OCI-LY7 (cell line): ENCODE data around the gene FUT2. TPM values are rescaled to one million over a fixed set of nuclear protein-coding genes. Genes with fewer than 3 reads are reported as not detected.
A peak's percentile ranks its signal among the peaks of the same experiment; 100 is the strongest.

Experiments
- BruUV-seq: library from RNA; stranded (reverse); fragments of 400-500 nt; replicated peaks from 2 replicates; lab custom pipeline; 2021; lab: Mats Ljungman, UMichigan
- CTCF ChIA-PET: fragments of 300-600 bp; sonication (Branson Sonifier 250); formaldehyde crosslinking; loops from one replicate; lab custom pipeline; 2022; ENCODE audit warnings: antibody characterized with exemption; ENCODE audit not compliant: unreplicated experiment; lab: Charles Lee
- POLR2A ChIA-PET: fragments of 300-600 bp; sonication (Branson Sonifier 250); formaldehyde crosslinking; loops from one replicate; lab custom pipeline; 2022; ENCODE audit warnings: antibody characterized with exemption; lab: Charles Lee
- DNase-seq: peaks from one replicate; pipeline ENCODE4 v3.0.0-alpha.2; 2015; ENCODE audit warnings: low spot score
- H2AFZ ChIP-seq: fragments of 200-600 bp; sonication (generic), shearing (Covaris generic); 2 replicates; pipeline ENCODE4 v1.6.1; 2014; ENCODE audit warnings: mild to moderate bottlenecking, antibody characterized with exemption, low read length, moderate library complexity
- H3K27ac ChIP-seq: fragments of 200-600 bp; sonication (generic); 2 replicates; pipeline ENCODE4 v1.5.1; 2014; ENCODE audit warnings: mixed run types, low read depth, mild to moderate bottlenecking, moderate library complexity, low read length, inconsistent platforms; ENCODE audit not compliant: poor library complexity, severe bottlenecking
- H3K36me3 ChIP-seq: fragments of 200-600 bp; sonication (generic); 2 replicates; pipeline ENCODE4 v1.6.1; 2014; ENCODE audit warnings: mild to moderate bottlenecking, antibody characterized with exemption, low read length, moderate library complexity, mixed read lengths; ENCODE audit not compliant: insufficient read depth
- H3K4me1 ChIP-seq: fragments of 200-600 bp; sonication (generic); 2 replicates; pipeline ENCODE4 v1.5.1; 2014; ENCODE audit warnings: mild to moderate bottlenecking, low read length; ENCODE audit not compliant: insufficient read depth, poor library complexity, severe bottlenecking
- H3K4me2 ChIP-seq: fragments of 200-600 bp; sonication (generic); 2 replicates; pipeline ENCODE4 v1.6.1; 2014; ENCODE audit warnings: mild to moderate bottlenecking, low read length
- H3K4me3 ChIP-seq: fragments of 200-600 bp; sonication (generic); 2 replicates; pipeline ENCODE4 v1.5.1; 2014; ENCODE audit warnings: mild to moderate bottlenecking, low read depth, low read length; ENCODE audit not compliant: poor library complexity, severe bottlenecking
- H3K79me2 ChIP-seq: fragments of 200-600 bp; sonication (generic); 2 replicates; pipeline ENCODE4 v1.6.1; 2016; ENCODE audit warnings: low read depth, mild to moderate bottlenecking, low read length, moderate library complexity, mixed read lengths; ENCODE audit not compliant: insufficient read depth
- H3K9me2 ChIP-seq: fragments of 200-600 bp; sonication (generic); 2 replicates; pipeline ENCODE4 v1.6.1; 2016; ENCODE audit warnings: mild to moderate bottlenecking, low read length, mixed read lengths; ENCODE audit not compliant: insufficient read depth
- H3K9me3 ChIP-seq: fragments of 200-600 bp; sonication (generic); 2 replicates; pipeline ENCODE4 v1.6.1; 2014; ENCODE audit warnings: mild to moderate bottlenecking, mixed run types, low read length, mixed read lengths
- H4K20me1 ChIP-seq: fragments of 200-600 bp; sonication (generic); 2 replicates; pipeline ENCODE4 v1.6.1; 2014; ENCODE audit warnings: mild to moderate bottlenecking, antibody characterized with exemption, low read length, moderate library complexity, mixed read lengths; ENCODE audit not compliant: insufficient read depth
- EZH2phosphoT487 ChIP-seq: fragments of 200-600 bp; sonication (generic); IDR thresholded peaks from 2 replicates; pipeline ENCODE4 v1.6.1; 2018; ENCODE audit warnings: low read depth, borderline replicate concordance, mild to moderate bottlenecking, mixed run types, antibody characterized with exemption, low read length, moderate library complexity, mixed read lengths
- intact Hi-C: fragments of 100-400 bp; cut with micrococcal nuclease; formaldehyde crosslinking; loops from one replicate; pipeline ENCODE4 v1.10.0; 2022; ENCODE audit not compliant: unreplicated experiment
- total RNA-seq, 2 experiments: library from RNA; depleted of rRNA in 1 of 2; stranded (reverse); fragments of >200 nt in 1 of 2; shearing (Covaris generic) in 1 of 2; gene quantifications; 2 replicates each; pipeline ENCODE4 v1.2.3, GENCODE V29; 2014 to 2022
- TF ChIP-seq, protein P1 (sequence below): fragments of 200-600 bp; sonication (generic); conservative IDR thresholded peaks from 2 replicates; pipeline ENCODE4 v1.5.1; 2014; ENCODE audit warnings: mild to moderate bottlenecking, antibody characterized with exemption, low read length, moderate library complexity, mixed read lengths

FUT2 gene
- total RNA-seq, 2 experiments from 2014 or later = not detected

DNA sequence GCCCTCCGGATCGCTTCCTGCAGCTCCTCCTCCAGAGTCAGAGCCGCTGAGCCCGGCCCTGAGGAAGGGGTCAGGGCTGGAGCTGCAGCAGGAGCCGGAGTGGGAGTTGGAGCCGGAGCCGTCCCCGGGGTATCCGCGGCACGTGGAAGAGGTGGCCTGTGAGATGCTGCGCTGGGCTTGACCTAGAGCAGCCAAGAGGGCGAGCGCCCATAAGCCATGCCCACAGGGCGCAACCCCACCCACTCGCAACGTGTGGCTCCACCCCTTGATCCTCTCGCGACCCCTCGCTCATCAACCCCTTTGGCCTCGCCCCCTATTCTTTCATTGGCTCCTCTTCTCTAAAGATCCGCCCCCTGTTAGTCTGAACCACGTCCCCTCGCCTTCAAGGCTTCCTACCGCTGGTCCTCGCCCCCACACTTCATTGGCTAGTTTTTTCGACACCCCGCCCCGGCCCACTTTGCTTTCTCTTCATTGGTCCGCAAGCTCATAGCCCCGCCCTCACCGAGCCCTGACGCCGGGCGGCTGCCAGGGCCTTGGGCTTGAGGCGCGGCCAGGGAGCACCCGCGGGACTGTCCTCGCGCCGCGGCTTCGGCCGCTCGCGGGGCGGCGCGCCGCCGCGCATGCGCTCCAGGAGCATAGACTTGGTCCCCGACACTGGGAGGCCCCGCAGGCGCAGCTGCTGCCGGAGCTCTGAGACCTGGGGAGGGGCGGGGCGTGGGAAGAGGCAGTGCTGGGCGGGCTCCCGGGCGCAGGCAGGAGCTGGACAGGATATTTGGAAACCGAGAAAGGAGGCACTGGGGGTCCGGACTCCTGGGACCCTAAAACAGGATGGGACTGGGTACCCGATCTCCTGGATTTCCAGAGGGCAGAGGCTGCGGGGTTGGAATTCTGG, 18.3 kb downstream of the FUT2 start:
- Histone ChIP-seq H3K4me2 (peak overlapping the region; percentile 94), H2AFZ (peak overlapping the region; percentile 88), H3K36me3 (no peaks in the 10 kb centered on the region), H3K27ac (peak overlapping the region; percentile 33), H3K9me2 (no peaks in the 10 kb centered on the region), H3K4me3 (peak overlapping the region; percentile 74), H3K9me3 (no peaks in the 10 kb centered on the region), H3K4me1 (peaks cover 22% of the 10 kb centered on the region), H3K79me2 (no peaks in the 10 kb centered on the region), H4K20me1 (no peaks in the 10 kb centered on the region)
- TF ChIP-seq, protein P1, sequence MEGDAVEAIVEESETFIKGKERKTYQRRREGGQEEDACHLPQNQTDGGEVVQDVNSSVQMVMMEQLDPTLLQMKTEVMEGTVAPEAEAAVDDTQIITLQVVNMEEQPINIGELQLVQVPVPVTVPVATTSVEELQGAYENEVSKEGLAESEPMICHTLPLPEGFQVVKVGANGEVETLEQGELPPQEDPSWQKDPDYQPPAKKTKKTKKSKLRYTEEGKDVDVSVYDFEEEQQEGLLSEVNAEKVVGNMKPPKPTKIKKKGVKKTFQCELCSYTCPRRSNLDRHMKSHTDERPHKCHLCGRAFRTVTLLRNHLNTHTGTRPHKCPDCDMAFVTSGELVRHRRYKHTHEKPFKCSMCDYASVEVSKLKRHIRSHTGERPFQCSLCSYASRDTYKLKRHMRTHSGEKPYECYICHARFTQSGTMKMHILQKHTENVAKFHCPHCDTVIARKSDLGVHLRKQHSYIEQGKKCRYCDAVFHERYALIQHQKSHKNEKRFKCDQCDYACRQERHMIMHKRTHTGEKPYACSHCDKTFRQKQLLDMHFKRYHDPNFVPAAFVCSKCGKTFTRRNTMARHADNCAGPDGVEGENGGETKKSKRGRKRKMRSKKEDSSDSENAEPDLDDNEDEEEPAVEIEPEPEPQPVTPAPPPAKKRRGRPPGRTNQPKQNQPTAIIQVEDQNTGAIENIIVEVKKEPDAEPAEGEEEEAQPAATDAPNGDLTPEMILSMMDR = no peak
- TF ChIP-seq EZH2phosphoT487 = no peak
- ChIA-PET POLR2A (interaction anchor here (0.5 to 1.7 kb wide), 2 partner anchors 11 to 229 kb away, joined by 4 to 5 read pairs; no protein-coding TSS in a partner anchor), CTCF (no interaction called here)
- intact Hi-C loops = loop anchor here (1.0 to 2.0 kb wide), 3 partner anchors 25 to 95 kb away; partner anchors contain the start of genes RPL18 and SPHK2
- DNase-seq = peak; percentile 99
- no TSS peak for BruUV-seq

DNA sequence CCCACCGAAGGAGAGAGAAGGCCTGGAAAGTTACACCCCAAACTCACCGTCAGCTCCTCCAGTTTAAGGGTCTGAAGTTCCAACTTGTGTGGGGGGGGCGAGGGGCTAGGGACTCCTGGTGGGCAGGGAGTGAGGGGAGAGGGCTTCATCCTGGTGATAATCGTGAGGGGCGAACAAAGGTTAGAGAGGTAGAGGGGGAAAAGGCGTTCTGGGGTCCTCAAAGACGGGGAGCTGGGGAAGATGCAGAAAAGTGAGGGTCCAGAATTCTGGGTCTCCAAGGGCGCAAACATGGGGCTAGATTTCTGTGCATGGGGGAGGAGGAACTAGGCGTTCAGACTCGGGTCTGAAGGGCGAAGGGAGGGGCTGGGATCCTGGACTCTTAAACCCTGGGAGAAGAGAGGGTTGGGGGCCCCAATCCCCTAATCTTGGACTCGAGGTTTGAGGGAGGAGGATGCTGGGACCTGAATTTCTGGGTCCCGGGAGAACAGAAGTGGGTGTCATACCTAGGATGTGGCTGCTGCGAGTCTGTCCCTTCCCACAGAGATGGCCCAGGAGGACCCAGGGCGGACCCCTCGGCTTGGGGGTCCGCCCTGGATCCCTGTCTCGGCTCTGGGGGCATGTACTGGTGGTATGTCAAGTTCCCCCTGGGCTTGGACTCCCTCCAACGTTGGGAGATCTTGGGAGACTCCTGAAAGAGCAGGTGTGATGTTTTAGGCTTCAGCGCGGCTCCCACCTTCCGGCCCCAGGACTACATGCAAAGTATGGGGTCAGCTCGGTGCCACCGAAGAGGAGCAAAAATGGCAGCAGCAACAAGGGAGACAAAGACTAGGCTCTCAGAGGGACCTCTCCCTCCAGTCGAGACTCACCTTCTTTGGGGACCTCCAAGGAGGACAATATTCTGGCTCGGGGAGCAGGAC, 19.2 kb downstream of the FUT2 start:
- POLR2A ChIA-PET = interaction anchor here (0.5 to 1.7 kb wide), 2 partner anchors 10 to 228 kb away, joined by 4 to 5 read pairs; no protein-coding TSS in a partner anchor
- Histone ChIP-seq H3K79me2 (no peaks in the 10 kb centered on the region), H3K36me3 (no peaks in the 10 kb centered on the region), H3K27ac (peak overlapping the region; percentile 33), H3K9me2 (no peaks in the 10 kb centered on the region), H3K4me3 (peak overlapping the region; percentile 74), H3K9me3 (no peaks in the 10 kb centered on the region), H2AFZ (peak overlapping the region; percentile 62), H4K20me1 (no peaks in the 10 kb centered on the region), H3K4me2 (peak overlapping the region; percentile 94), H3K4me1 (peaks cover 26% of the 10 kb centered on the region)
- CTCF ChIA-PET = no interaction called here
- intact Hi-C loops = loop anchor here (1.0 to 2.0 kb wide), 3 partner anchors 24 to 96 kb away; partner anchors contain the start of genes RPL18 and SPHK2
- TF ChIP-seq, protein P1 = no peak
- TF ChIP-seq EZH2phosphoT487 = no peak
- DNase-seq = no peak
- BruUV-seq = no TSS peak
